Astrocyte of the hippocampus (primary cell): ENCODE data around the gene SYNDIG1.
"Not testable (repeated sequence)": the region's sequence is repeated elsewhere in the genome, so short reads cannot be mapped to it uniquely, and the experiment has no call there.

Source experiments
- DNase-seq: peaks from one replicate; pipeline ENCODE4 v3.0.0; 2011; ENCODE audit warnings: low read depth, low spot score

The SYNDIG1 gene

GRCh38 chr20:24608926-24609667 is 139.7 kb downstream of the SYNDIG1 start:
- DNase-seq, result no peak

DNA sequence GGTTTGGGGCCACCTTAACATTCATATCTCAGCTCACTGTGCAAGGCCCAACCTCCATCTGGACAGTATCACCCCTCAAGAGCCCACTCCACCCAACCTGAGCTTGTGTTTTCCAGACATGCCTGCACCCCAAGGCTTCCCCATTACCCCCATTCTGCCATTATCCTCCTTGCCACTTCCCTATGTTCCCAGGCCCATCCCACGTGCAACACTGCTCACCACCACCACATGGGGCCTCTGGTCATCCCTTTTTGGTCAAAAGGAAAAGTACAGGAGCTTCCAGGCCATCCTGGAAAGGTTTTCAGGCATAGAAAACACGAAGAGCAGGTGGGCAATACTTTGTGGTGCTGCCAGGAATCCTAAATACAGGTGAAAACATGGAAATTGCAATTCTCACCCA is 140.3 kb downstream of the SYNDIG1 start:
- DNase-seq, result no peak

DNA sequence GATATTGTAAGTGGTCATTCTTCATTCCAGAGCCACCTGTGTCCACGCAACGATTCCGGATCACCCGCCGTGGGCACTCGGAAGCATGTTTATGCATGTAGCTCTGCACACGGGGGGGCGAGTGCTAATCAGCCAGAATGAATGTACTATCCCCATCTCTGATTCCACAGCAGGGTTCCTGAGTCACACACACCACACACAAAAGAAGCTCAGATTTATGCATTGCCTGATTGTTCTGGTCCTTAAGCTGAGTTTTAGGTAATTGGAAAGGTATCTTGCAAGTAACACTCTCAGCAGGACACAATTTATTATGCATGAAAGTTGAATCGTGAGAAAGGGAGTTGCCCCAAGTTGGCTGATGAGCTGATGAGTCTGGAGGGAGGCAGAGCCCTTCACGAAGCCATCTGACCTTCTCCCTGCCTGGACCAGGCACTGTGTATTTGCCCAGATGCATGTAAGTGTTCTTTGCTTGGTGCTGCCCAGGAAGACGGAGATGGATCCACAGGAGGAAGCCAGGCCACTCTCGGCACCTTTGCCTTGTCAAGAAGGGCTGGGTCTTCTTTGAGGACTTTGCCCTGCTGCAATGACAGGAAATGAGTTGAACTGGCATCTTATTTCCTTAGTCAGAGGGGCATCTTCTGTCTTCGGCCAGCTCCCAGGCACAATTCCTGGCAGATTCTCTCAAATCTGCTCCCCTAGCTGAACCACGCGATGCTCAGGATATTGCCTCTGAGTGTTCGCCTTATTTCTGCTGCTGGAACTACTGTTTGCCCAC is 141.1 kb downstream of the SYNDIG1 start:
- peak; percentile 73 for DNase-seq

- no peak for DNase-seq
Observed at GRCh38 chr20:24611360-24612140, 142.1 kb downstream of the SYNDIG1 start.

DNA sequence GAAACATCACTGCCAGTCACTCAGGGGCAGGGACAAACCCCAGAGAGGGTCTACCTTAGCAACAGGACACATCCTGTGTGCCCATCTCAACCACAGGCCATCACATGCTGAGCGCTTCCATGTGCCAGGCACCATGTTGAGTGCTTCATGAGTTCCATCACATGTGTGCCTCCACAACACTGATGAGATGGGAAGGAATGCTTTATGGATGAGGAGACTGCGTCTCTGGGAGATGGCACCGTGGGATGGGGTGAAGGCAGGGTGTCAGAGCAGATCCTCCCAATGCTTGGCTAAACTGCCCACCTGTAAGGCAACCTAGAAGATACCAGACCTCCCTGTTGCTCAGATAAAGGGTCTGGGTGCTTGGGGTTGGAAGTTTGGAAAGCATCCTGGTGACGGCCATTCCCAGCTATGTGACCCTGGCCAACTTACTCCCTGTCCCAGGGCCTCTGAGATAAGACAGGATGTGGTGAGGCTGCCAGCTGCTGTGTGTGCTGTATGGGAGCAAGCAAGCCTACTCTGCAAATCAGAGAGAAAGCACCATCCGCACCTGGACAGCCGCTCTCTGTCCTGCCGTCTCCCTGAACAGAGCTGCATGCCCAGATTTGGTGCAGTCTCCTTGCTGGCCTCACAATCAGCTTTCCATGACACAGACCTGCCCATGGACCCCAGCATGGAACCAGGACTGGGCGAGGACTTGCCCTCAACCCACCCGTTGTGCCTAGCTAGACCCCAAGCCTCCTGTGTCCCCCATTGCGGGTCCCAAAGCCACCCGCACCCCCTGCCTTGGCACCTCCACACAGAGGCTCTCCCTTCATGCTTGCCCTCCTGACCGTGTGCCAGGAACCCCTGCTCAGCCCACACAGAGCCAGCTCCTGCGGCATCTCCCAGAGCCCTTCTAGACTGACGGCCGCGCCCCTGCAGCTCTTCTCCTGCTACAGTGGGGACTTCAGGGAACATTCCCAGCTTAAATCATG is 143.7 kb downstream of the SYNDIG1 start:
- no peak for DNase-seq

GRCh38 chr20:24614341-24614740 is 144.9 kb downstream of the SYNDIG1 start:
- no peak for DNase-seq

DNA sequence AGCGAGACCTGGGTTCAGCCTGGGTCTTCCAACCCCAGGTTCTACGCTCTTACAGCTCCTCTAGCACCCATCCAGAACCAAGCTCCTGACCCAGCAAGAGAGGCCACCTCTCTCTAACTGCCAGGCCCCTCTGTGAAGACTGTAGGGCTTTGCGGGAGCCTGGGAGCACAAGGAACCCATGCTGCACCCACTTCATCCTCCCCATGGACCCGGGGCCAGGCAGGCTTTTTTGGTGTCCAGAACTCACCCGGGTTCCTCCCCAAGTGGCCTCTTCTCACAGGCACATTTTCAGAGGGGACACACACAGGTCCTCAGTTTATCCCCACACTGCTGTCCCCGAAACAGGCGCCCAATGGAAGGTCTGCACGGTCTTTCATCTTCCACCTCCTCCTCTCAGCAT is 145.9 kb downstream of the SYNDIG1 start:
- no peak for DNase-seq

DNA sequence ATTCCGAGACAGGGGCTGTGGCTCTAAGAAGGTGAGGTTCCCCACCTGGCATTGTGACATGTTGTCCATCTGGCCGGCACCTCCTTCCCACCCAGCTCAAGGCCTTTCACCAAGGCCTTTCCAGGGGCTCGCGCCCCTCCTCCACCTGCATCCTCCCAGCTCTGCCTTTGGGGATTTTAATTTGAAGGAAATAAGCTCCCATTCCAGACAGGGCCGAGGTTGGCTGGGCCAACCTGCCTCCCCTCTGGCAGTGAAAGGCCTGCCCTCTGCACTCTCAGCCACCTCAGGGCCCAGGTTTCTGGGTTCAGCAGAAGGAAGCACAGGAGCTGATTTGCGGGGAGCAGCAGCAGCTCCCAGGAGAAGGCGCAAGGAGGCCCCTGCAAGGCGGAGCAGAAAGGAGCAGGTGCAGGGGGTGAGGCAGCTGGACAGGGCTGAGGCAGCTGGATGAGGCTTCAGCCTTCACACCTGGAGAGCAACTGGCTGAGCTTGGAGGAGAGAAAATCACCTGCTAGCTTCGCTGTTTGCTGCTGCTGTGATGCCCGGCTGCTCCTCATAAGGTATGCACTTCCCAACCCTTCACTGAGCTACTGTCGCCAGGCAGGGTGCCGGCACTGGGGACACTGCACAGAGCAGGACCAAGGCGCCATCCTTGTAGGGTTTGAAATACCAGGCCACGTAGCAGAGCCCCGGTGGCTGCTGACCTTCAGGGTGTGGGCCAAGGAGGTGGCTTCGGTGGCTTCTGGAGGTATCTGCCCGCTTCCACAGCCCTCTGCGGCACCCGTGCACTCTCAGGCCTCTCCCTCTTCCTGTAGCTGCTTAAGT is 147.0 kb downstream of the SYNDIG1 start:
- DNase-seq, result no peak

DNA sequence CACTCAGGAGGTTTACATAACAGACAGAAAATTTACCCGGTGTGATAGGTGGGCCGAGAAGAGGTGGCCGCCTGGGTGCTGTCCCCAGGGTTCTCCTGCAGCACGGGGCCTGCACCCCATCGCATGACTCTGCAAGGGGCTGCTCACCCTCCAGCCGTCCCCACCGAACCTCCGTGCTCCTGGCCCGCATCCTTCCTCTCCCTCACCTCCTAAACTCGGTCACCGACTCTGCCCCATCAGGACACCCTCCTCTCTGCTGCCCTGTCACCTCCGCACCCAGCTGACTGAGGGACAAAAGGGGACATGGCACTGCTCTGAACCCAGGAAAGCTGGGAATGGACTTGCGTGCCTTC is 147.6 kb downstream of the SYNDIG1 start:
- DNase-seq, result no peak

DNA sequence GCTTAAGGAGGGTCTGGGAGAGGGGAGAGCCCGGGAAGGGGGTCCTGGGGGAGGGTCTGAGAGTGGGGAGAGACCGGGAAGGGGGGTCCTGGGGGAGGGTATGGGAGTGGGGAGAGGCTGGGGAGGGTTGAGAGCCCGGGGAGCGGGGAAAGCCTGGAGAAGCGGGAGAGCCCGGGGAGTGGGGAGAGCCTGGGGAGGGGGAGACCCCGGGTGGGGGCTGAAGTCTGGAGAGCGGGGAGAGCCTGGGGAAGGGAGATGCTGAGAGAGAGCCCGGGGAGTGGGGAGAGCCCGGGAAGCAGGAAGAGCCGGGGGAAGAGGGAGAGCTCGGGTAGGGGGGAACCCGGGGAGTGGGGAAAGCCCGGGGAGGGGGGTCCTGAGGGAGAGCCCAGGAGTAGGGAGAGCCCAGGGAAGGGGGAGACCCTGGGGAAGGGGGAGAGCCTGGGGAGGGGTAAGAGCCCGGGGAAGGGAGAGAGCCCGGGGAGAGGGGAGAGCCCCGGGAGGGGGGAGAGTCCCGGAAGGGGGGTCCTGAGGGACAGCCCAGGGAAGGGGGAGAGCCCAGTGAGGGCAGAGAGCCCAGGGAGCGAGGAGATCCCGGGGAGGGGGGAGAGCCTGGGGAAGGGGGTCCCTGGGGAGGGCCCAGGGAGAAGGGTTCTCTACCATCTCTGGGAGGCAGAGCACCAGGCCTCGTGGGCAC is 148.5 kb downstream of the SYNDIG1 start:
- DNase-seq, result no peak

DNA sequence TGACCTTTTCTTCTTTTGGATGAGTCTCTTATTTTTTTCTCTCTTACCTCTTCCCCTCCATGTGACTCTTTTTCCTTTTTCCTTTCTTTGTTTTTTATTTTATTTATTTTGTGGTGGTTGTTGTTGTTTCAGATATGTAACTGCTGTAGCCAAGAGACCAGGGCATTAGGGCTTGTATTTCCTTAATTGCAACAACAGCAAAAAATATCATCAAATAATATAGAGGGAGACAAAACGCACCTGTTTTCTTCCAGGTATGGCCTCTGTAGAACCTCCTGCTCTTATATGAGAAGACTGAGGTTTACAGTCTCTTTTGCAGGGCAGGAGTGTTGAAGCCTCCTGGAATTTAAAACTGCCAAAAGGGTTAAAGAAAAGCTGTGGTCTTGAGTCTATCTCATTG is 149.3 kb downstream of the SYNDIG1 start:
- DNase-seq, result no peak

DNA sequence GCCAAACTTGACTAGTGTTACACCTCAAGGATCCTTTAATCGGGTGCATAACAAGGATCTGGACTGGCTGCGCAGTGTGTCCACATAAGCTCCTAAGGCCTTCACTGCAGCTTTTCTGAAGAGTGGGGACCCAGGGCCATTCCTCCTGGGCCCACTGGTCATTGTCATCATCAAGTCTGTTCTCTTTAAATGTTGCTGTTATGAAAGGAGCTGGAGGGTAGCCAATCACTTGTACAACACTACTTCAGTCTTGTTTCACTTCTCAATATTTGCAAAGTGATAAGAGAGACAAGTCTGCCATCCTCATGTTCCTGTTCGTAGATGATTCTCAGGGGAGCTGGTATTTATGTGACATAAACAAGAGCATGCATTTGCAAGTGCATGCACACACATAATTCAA is 149.8 kb downstream of the SYNDIG1 start:
- DNase-seq, result no peak

- no peak for DNase-seq
Observed at GRCh38 chr20:24620937-24621519, 151.6 kb downstream of the SYNDIG1 start.

- no peak for DNase-seq
Observed at GRCh38 chr20:24622856-24623255, 153.4 kb downstream of the SYNDIG1 start.

GRCh38 chr20:24626141-24626540 is 156.7 kb downstream of the SYNDIG1 start:
- DNase-seq, result not testable (repeated sequence)

GRCh38 chr20:24627291-24627690 is 157.9 kb downstream of the SYNDIG1 start:
- no peak for DNase-seq

GRCh38 chr20:24627926-24628325 is 158.5 kb downstream of the SYNDIG1 start:
- DNase-seq, result no peak

GRCh38 chr20:24628985-24629384 is 159.6 kb downstream of the SYNDIG1 start:
- DNase-seq, result no peak

GRCh38 chr20:24629668-24630067 is 160.2 kb downstream of the SYNDIG1 start:
- DNase-seq, result no peak
